ENCODE measurements around the gene ETV5.

ETV5 gene

GRCh38 chr3:185999221-185999620, 109.7 kb downstream of the ETV5 start:
- H3K4me3 ChIP-seq (ENCODE audit: low read length), result no peak overlapping the region
- TF ChIP-seq CTCF (IDR thresholded peaks at IDR 0.05; ENCODE audit: insufficient read depth, low read depth, low read length, missing control alignments), result no peak
- no peak for DNase-seq (ENCODE audit: low read depth)

GRCh38 chr3:185998136-185998535, 110.8 kb downstream of the ETV5 start:
- TF ChIP-seq CTCF (IDR thresholded peaks at IDR 0.05; ENCODE audit: insufficient read depth, low read depth, low read length, missing control alignments), result no peak
- no peak overlapping the region for H3K4me3 ChIP-seq (ENCODE audit: low read length)
- DNase-seq (ENCODE audit: low read depth), result no peak

- H3K4me3 ChIP-seq (ENCODE audit: low read length), result no peak overlapping the region
- no peak for TF ChIP-seq CTCF (IDR thresholded peaks at IDR 0.05; ENCODE audit: insufficient read depth, low read depth, low read length, missing control alignments)
- DNase-seq (ENCODE audit: low read depth), result no peak
Measured at GRCh38 chr3:185997130-185997529, 111.8 kb downstream of the ETV5 start.
